ENCODE data around the gene SEPTIN10.

GRCh38 chr2:109654326-109655050 lies 40.7 kb upstream of the SEPTIN10 start:
- TF ChIP-seq, protein P1, sequence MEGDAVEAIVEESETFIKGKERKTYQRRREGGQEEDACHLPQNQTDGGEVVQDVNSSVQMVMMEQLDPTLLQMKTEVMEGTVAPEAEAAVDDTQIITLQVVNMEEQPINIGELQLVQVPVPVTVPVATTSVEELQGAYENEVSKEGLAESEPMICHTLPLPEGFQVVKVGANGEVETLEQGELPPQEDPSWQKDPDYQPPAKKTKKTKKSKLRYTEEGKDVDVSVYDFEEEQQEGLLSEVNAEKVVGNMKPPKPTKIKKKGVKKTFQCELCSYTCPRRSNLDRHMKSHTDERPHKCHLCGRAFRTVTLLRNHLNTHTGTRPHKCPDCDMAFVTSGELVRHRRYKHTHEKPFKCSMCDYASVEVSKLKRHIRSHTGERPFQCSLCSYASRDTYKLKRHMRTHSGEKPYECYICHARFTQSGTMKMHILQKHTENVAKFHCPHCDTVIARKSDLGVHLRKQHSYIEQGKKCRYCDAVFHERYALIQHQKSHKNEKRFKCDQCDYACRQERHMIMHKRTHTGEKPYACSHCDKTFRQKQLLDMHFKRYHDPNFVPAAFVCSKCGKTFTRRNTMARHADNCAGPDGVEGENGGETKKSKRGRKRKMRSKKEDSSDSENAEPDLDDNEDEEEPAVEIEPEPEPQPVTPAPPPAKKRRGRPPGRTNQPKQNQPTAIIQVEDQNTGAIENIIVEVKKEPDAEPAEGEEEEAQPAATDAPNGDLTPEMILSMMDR (IDR thresholded peaks at IDR 0.05) = no peak
- no peak for TF ChIP-seq EP300 (IDR thresholded peaks at IDR 0.05)
- TF ChIP-seq POLR2A (IDR thresholded peaks at IDR 0.05) = no peak

All from ovary (tissue), 3 donors.